KOPT-K1 (cell line): ENCODE measurements around the gene ANKRD28.

Source experiments
- H3K27ac ChIP-seq: fragments of 200-600 bp; sonication (generic); 2 replicates; pipeline ENCODE4 v1.5.1; 2016; ENCODE audit warnings: antibody characterized with exemption, mild to moderate bottlenecking, low read depth, low read length; ENCODE audit not compliant: poor library complexity, severe bottlenecking
- H3K36me3 ChIP-seq: fragments of 200-600 bp; sonication (generic); 2 replicates; pipeline ENCODE4 v1.5.1; 2017; ENCODE audit warnings: antibody characterized with exemption, mild to moderate bottlenecking, low read length, moderate library complexity; ENCODE audit not compliant: insufficient read depth
- H3K9me3 ChIP-seq: fragments of 200-600 bp; sonication (generic); 2 replicates; pipeline ENCODE4 v1.5.1; 2017; ENCODE audit warnings: antibody characterized with exemption, low read length, mild to moderate bottlenecking; ENCODE audit not compliant: insufficient read depth, poor library complexity, severe bottlenecking

The ANKRD28 gene

GRCh38 chr3:15694628-15695027 lies 103.2 kb downstream of the ANKRD28 start:
- H3K36me3 ChIP-seq = peaks cover 75% of the 10 kb centered on the region
- no peak overlapping the region for H3K27ac ChIP-seq
- H3K9me3 ChIP-seq = no peaks in the 10 kb centered on the region

DNA sequence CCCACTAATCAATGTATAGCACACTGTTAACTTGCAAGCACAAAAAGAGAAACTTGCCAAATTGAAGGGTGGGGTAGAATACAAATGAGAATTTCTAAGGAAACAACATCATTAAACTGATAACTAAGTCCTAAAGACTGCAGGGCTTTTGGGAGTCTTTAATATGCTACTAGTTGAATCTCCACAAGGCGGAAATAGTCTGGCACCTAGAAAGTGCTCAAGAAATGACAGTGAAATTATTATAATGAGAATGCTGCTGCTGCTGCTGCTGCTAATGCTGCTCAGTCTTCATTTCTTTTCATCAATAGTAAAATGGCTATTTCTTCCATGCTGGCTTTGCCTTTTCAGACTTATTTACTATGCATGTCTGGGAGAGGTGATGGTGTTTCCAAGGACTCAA lies 104.4 kb downstream of the ANKRD28 start:
- Histone ChIP-seq H3K27ac (no peak overlapping the region), H3K9me3 (no peaks in the 10 kb centered on the region), H3K36me3 (peaks cover 87% of the 10 kb centered on the region)

GRCh38 chr3:15690748-15691147 lies 107.0 kb downstream of the ANKRD28 start:
- peaks cover 100% of the 10 kb centered on the region for H3K36me3 ChIP-seq
- no peaks in the 10 kb centered on the region for H3K9me3 ChIP-seq
- H3K27ac ChIP-seq = no peak overlapping the region

GRCh38 chr3:15690230-15690629 lies 107.5 kb downstream of the ANKRD28 start:
- Histone ChIP-seq H3K36me3 (peaks cover 100% of the 10 kb centered on the region), H3K27ac (no peak overlapping the region), H3K9me3 (no peaks in the 10 kb centered on the region)

GRCh38 chr3:15685927-15686326 lies 111.9 kb downstream of the ANKRD28 start:
- H3K27ac ChIP-seq = no peak overlapping the region
- H3K36me3 ChIP-seq = peaks cover 99% of the 10 kb centered on the region
- H3K9me3 ChIP-seq = no peaks in the 10 kb centered on the region

- peaks cover 93% of the 10 kb centered on the region for H3K36me3 ChIP-seq
- no peaks in the 10 kb centered on the region for H3K9me3 ChIP-seq
- H3K27ac ChIP-seq = no peak overlapping the region
Observed at GRCh38 chr3:15683253-15683652, 114.5 kb downstream of the ANKRD28 start.

DNA sequence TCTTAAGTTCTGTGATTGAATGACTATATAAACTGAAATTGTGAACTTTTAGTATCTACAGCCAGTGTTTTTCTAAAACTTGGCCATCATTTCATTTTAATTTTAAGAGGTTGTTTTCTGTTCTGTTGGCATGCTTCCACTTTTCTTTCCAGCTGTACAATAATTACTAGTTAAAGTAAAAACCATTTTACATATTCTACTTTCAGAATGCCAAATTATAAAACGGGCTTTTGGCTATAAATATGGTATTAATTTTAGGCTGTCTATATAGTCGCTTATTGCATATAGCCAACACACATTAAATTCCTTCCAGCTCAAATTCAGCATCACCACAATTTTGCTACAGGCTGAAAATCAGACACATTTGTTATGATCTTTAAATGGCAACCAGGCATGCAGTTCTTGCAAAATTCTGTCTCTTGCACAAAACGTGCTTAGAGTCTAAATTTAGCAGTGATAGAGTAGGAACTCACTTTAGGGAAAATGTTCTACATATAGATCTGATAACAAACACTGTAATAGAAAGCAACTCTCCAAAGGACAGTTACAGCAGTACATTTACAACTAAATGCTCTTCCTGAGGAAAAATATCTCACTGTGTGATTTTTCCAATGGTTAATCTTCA lies 115.1 kb downstream of the ANKRD28 start:
- peaks cover 93% of the 10 kb centered on the region for H3K36me3 ChIP-seq
- H3K27ac ChIP-seq = no peak overlapping the region
- no peaks in the 10 kb centered on the region for H3K9me3 ChIP-seq

DNA sequence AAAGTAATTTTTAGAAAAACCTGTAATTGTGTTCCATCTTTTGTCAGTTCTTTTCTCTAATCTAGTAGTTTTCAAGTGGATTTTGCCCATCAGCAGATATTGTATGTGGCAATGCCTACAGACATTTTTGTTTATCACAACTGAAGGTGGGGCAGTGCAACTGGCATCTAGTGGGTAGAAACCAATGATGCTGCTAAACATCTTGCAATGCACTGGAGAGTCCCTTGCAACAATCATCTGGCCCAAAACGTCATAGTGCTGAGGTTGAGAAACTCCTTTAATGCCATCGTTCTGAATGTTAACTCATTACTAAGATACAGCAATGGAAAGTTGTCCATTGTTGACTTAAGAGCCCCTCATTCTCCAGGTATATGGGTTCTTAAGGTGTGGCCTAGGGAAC lies 116.1 kb downstream of the ANKRD28 start:
- Histone ChIP-seq H3K27ac (no peak overlapping the region), H3K36me3 (peaks cover 93% of the 10 kb centered on the region), H3K9me3 (no peaks in the 10 kb centered on the region)

GRCh38 chr3:15679306-15679705 lies 118.5 kb downstream of the ANKRD28 start:
- H3K27ac ChIP-seq = no peak overlapping the region
- H3K36me3 ChIP-seq = peaks cover 93% of the 10 kb centered on the region
- no peaks in the 10 kb centered on the region for H3K9me3 ChIP-seq

- Histone ChIP-seq H3K27ac (no peak overlapping the region), H3K9me3 (no peaks in the 10 kb centered on the region), H3K36me3 (peaks cover 94% of the 10 kb centered on the region)
Observed at GRCh38 chr3:15676259-15676658, 121.5 kb downstream of the ANKRD28 start.

DNA sequence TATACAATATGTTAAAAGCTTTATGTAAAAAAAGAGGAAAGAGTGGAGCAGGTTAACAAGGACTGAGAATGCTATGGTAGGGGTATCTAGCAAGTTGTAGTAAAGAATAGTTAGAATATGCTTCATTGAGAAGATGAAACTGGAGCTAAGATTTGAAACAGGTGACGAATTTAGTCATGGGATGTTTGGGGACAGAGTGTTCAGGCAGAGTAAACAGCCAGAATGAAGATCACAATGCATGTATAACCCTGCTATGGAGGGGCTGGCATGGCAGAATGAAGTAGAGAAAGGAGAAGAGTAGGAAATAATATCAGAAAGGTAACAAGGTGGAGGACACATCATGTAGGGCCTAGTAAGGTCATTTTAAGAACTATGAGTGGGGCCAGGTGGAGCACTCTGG lies 124.2 kb downstream of the ANKRD28 start:
- Histone ChIP-seq H3K9me3 (no peaks in the 10 kb centered on the region), H3K36me3 (peaks cover 100% of the 10 kb centered on the region), H3K27ac (no peak overlapping the region)

GRCh38 chr3:15667484-15667883 lies 130.3 kb downstream of the ANKRD28 start:
- Histone ChIP-seq H3K27ac (no peak overlapping the region), H3K9me3 (no peaks in the 10 kb centered on the region), H3K36me3 (peaks cover 70% of the 10 kb centered on the region)

GRCh38 chr3:15666277-15666676 lies 131.5 kb downstream of the ANKRD28 start:
- H3K9me3 ChIP-seq = no peaks in the 10 kb centered on the region
- H3K27ac ChIP-seq = no peak overlapping the region
- H3K36me3 ChIP-seq = peaks cover 58% of the 10 kb centered on the region

- peaks cover 52% of the 10 kb centered on the region for H3K36me3 ChIP-seq
- no peaks in the 10 kb centered on the region for H3K9me3 ChIP-seq
- H3K27ac ChIP-seq = no peak overlapping the region
Observed at GRCh38 chr3:15665510-15666150, 132.1 kb downstream of the ANKRD28 start.

GRCh38 chr3:15664144-15664543 lies 133.6 kb downstream of the ANKRD28 start:
- H3K36me3 ChIP-seq = peaks cover 37% of the 10 kb centered on the region
- no peak overlapping the region for H3K27ac ChIP-seq
- H3K9me3 ChIP-seq = peaks cover 1% of the 10 kb centered on the region
